ENCODE data around the gene LRMDA.

The LRMDA gene

GRCh38 chr10:76302961-76303630, 871.7 kb downstream of the LRMDA start:
- no peak for DNase-seq

- DNase-seq = no peak
These were observed 872.4 kb downstream of the LRMDA start for GRCh38 chr10:76303682-76304316.

- no peak for DNase-seq
These were observed 874.6 kb downstream of the LRMDA start for GRCh38 chr10:76305930-76306615.

GRCh38 chr10:76306856-76307255, 875.4 kb downstream of the LRMDA start:
- DNase-seq = no peak

GRCh38 chr10:76309070-76309469, 877.6 kb downstream of the LRMDA start:
- no peak for DNase-seq

- no peak for DNase-seq
These were observed 878.5 kb downstream of the LRMDA start for GRCh38 chr10:76309741-76310587.

- DNase-seq = no peak
These were observed 879.2 kb downstream of the LRMDA start for GRCh38 chr10:76310588-76311080.

- DNase-seq = no peak
These were observed 880.6 kb downstream of the LRMDA start for GRCh38 chr10:76311752-76312636.

- no peak for DNase-seq
These were observed 883.8 kb downstream of the LRMDA start for GRCh38 chr10:76315240-76315639.

- no peak for DNase-seq
These were observed 884.8 kb downstream of the LRMDA start for GRCh38 chr10:76316234-76316633.

- no peak for DNase-seq
These were observed 885.7 kb downstream of the LRMDA start for GRCh38 chr10:76317078-76317477.

- DNase-seq = no peak
These were observed 886.8 kb downstream of the LRMDA start for GRCh38 chr10:76318211-76318610.

- DNase-seq = no peak
These were observed 888.2 kb downstream of the LRMDA start for GRCh38 chr10:76319661-76320060.

- DNase-seq = no peak
These were observed 892.9 kb downstream of the LRMDA start for GRCh38 chr10:76324283-76324682.

GRCh38 chr10:76327441-76327840, 896.0 kb downstream of the LRMDA start:
- DNase-seq = no peak

- DNase-seq = no peak
These were observed 896.9 kb downstream of the LRMDA start for GRCh38 chr10:76328348-76328747.

GRCh38 chr10:76329891-76330575, 898.6 kb downstream of the LRMDA start:
- DNase-seq = no peak

- DNase-seq = no peak
These were observed 900.3 kb downstream of the LRMDA start for GRCh38 chr10:76331742-76332141.

GRCh38 chr10:76333326-76333725, 901.9 kb downstream of the LRMDA start:
- DNase-seq = no peak

GRCh38 chr10:76333796-76334195, 902.4 kb downstream of the LRMDA start:
- no peak for DNase-seq

- no peak for DNase-seq
These were observed 902.8 kb downstream of the LRMDA start for GRCh38 chr10:76334255-76334654.
